Eye (tissue), 1 donor: ENCODE results near the gene DCTN1.

Experiments
- DNase-seq: peaks from one replicate; pipeline ENCODE4 v3.0.0-alpha.2; 2015

DCTN1 gene

GRCh38 chr2:74413001-74413698 is 33.0 kb upstream of the DCTN1 start:
- no peak for DNase-seq

GRCh38 chr2:74407682-74408081 is 27.6 kb upstream of the DCTN1 start:
- DNase-seq, result no peak

DNA sequence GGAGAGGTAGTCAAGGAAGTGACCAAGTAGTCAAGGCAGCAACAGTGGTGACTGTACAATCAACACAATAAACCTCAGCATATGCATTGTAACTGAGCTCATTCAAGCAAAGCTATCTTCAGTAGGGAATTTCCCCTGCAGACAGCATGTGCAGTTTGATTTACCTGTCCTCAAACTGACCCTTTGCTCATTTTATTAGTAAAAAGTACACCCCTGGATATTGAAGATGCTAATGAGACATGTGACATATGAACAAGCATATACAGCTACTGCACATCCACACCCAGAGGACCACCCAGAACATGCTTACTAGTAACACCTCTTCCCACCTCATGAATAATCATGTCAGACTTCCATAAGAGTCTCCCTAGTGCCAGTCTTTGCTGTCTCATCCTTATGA is 25.9 kb upstream of the DCTN1 start:
- no peak for DNase-seq

DNA sequence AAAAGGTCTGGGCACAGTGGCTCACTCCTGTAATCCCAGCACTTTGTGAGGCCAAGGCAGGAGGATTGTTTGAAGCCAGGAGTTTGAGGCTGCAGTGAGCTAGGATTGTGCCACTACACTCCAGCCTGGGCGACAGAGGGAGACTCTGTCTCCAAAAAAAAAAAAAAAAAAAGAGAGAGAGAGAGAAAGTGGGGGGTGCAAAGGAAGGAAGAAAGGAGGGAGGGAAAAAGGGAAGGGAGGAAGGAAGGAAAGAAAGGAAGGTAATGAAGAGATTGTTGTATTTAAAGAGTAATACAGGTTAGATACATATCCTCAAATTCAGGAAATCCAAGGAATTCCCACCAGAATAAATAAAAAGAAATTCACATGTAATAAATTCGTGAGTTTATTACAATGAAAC is 21.8 kb upstream of the DCTN1 start:
- DNase-seq, result no peak

GRCh38 chr2:74399785-74400184 is 19.7 kb upstream of the DCTN1 start:
- no peak for DNase-seq

DNA sequence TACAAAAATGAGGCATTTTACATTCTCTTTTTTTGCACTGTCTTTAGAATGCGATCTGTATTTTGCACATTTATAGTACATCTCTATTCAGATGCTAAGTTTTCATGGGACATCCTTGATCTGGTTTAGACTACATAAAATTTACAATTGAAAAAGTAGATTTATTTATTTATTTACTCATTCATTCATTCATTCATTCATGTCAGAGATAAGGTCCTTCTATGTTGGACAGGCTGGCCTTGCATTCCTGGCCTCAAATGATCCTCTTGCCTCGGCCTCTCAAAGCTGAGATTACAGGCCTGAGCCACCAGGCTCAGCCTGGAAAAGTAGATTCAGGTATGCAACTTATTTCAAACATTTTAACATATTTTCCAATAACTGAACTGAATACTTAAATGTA is 16.0 kb upstream of the DCTN1 start:
- no peak for DNase-seq

GRCh38 chr2:74393525-74393924 is 13.4 kb upstream of the DCTN1 start:
- DNase-seq, result no peak

DNA sequence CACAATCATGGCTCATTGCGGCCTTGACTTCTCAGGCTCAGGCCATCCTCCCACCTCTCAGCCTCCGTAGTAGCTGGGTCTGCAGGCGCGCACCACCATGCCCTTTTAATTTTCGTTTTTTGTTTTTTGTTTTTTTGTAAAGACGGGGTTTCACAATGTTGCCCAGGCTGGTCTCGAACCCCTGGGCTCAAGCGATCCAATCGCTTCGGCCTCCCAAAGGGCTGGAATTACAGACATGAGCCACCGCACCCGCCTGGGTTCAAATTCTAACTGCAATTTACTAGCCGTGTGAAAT is 12.3 kb upstream of the DCTN1 start:
- DNase-seq, result no peak

- peak; percentile 98 for DNase-seq
Measured at GRCh38 chr2:74391580-74392448, 11.7 kb upstream of the DCTN1 start.

GRCh38 chr2:74391209-74391579 is 11.1 kb upstream of the DCTN1 start:
- DNase-seq, result no peak

- peak; percentile 38 for DNase-seq
Measured at GRCh38 chr2:74390606-74391005, 10.5 kb upstream of the DCTN1 start.

DNA sequence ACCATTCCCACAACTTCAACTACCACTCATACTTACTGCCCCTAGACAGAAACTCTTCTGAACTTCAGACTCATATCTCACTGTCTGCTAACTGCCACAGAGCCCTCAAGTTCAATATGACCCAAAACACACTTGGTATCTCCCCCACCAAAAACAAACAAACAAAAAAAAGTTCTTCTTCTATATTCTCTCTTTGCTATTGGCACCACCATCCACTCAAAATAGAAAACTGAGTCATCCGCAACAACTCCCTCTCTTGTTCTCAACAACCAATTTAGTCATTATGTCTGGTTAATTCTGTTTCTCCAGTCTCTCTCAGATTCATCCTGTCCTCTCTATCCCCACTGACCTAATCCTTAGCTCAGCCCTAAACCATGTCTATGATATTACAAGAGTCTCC is 7.2 kb upstream of the DCTN1 start:
- no peak for DNase-seq

GRCh38 chr2:74385396-74385795 is 5.3 kb upstream of the DCTN1 start:
- DNase-seq, result peak; percentile 29

GRCh38 chr2:74384051-74384450 is 3.9 kb upstream of the DCTN1 start:
- DNase-seq, result no peak

DNA sequence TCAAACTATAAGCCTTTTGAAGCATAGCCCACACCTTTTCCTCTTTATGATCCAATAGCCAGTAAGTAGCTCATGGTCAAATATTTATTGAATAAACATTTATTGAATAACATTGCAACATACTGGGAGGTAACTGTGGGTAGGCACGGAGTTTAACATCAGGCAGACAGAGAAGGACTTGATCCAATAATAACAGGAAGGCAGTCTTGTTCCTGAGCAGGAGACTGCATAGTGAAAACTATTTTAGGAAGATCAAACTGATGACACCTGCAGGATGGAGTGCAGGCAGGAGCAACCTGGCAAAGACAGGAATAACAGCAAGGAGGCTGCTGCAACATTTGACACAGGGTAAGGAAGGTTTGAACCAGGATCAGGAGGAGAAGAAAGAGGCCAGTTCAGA is 3.1 kb upstream of the DCTN1 start:
- DNase-seq, result no peak

DNA sequence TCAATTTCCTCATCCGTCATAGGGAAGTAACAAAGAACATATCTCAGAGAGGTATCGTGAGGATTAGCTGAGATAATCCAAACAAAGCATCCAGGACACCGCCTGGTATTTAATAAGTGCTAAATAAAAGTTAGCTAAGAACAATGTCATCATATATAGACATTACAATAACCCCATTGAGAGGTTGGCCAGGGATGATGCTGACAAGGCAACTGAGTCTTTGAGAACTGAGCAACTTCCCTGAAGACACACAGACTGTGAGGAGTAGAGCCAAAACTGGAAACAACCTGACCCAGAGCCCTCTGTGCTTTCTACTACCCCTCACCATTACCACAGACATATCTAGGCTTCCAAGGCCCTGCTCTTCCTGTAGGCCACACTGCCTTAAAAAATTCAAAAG is 1.6 kb upstream of the DCTN1 start:
- no peak for DNase-seq

GRCh38 chr2:74378007-74378406 is 2.1 kb downstream of the DCTN1 start:
- no peak for DNase-seq

GRCh38 chr2:74375838-74376237 is 4.3 kb downstream of the DCTN1 start:
- DNase-seq, result no peak

DNA sequence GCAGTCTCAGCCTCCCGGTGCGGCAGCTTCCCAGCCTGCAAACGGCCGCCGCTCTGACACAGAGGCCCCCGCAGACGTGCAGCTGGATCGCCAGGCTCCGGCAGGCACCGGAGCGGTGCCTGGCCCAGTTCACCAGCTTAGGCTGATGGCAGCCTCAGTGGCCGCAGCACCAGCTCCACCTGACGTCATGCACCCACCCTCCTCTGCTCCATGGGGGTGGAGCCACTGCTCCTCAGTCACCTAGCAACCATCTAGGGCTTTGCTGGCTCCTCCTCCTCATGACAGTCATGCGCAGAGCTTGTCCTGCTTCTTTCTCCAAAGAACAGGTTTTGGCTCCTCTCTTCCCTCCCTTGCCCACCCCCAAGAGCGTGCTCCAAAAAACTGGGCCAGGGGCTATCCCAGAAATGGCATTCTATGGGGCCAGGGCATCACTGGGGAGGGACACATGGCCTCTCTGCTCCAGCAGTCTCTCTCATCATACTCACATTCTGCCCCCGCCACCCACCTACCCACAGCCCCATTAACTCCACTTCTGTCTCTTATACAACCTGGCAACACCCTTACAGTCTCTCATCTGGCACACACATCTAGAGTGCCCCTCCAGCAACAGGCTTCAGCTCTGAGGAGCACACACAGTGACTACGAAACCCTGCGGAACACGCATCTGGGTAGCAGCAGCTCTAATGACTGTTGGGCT is 5.5 kb downstream of the DCTN1 start:
- peak; percentile 95 for DNase-seq

DNA sequence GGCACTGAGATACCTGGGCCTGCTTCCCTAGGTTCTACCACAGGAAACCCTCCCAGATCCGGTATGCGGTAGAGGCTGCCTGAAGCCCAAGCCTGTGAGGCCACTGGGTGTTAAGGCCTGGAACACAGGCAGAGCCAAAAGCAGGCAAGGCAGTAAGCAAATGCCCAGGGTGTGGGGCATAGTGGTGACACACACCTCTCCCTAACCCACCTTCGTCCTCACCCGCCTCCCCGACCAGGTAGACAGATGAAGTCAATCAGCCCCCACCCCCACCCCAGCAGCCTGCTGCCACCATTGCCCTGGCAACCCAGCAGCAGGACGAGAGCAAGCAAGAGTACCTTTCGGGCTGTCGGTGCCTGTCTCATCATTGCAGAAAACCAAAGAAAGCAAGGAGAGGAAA is 6.1 kb downstream of the DCTN1 start:
- no peak for DNase-seq

GRCh38 chr2:74373221-74373676 is 6.9 kb downstream of the DCTN1 start:
- peak; percentile 66 for DNase-seq

GRCh38 chr2:74372674-74373073 is 7.4 kb downstream of the DCTN1 start:
- no peak for DNase-seq

GRCh38 chr2:74371421-74371820 is 8.7 kb downstream of the DCTN1 start:
- no peak for DNase-seq

DNA sequence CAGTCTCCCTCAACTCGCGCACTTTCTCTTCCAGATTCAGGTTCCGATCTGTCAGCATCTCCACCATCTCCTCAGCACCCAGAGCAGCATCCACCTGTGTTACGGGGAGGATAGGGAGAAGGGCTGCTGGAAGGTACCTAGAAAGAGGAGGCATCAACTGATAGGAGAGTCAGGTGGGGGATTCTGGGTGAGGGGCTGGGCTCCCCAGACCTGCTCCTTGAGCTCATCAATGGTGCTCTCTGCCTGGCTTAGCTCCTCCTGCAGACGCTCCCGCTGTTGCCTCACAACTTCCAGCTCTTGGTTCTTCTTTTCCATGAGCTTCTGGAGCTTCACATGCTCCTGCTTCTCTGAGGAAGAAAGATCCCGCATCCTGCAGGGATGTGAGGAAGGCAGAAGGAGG is 10.1 kb downstream of the DCTN1 start:
- DNase-seq, result no peak
